Liver (tissue), 3 donors: ENCODE measurements around the gene PARP3.

Experiments used
- ATF3 ChIP-seq: IDR thresholded peaks from 2 replicates; pipeline ENCODE4 v1.6.1; 2016; ENCODE audit warnings: antibody characterized with exemption
- CTCF ChIP-seq: fragments of 150-350 bp; IDR thresholded peaks from 2 replicates; pipeline ENCODE4 v1.5.1; 2017; ENCODE audit warnings: improper control_type of control experiment, low read depth, low read length; ENCODE audit not compliant: missing input control
- EGR1 ChIP-seq, 2 donors: IDR thresholded peaks; 2 replicates each; pipeline ENCODE4 v1.6.1; 2016 to 2018; ENCODE audit warnings: antibody characterized with exemption in 2 of 2, low read depth in 2 of 2
- FOXA1 ChIP-seq: IDR thresholded peaks from 2 replicates; pipeline ENCODE4 v1.6.1; 2016; ENCODE audit warnings: antibody characterized with exemption
- HNF4A ChIP-seq, 2 donors: conservative IDR thresholded peaks; 2 replicates each; pipeline ENCODE4 v1.6.1; 2016; ENCODE audit warnings: antibody characterized with exemption in 2 of 2, mild to moderate bottlenecking in 2 of 2
- HNF4G ChIP-seq: IDR thresholded peaks from 2 replicates; pipeline ENCODE4 v1.6.1; 2016; ENCODE audit warnings: antibody characterized with exemption
- JUND ChIP-seq, 2 donors: IDR thresholded peaks; 2 replicates each; pipeline ENCODE4 v1.6.1; 2016; ENCODE audit warnings: antibody characterized with exemption in 2 of 2
- MAX ChIP-seq: IDR thresholded peaks from 2 replicates; pipeline ENCODE4 v1.6.1; 2016; ENCODE audit warnings: antibody characterized with exemption
- RAD21 ChIP-seq, 2 donors: IDR thresholded peaks; 2 replicates each; pipeline ENCODE4 v1.6.1; 2016; ENCODE audit warnings: antibody characterized with exemption in 2 of 2, mild to moderate bottlenecking in 2 of 2
- REST ChIP-seq: IDR thresholded peaks from 2 replicates; pipeline ENCODE4 v1.6.1; 2016; ENCODE audit warnings: antibody characterized with exemption, mild to moderate bottlenecking
- RXRA ChIP-seq, 2 donors: IDR thresholded peaks; 2 replicates each; pipeline ENCODE4 v1.6.1; 2017 to 2018; ENCODE audit warnings: antibody characterized with exemption in 2 of 2, mild to moderate bottlenecking in 1 of 2
- TAF1 ChIP-seq: conservative IDR thresholded peaks from 2 replicates; pipeline ENCODE4 v1.6.1; 2016; ENCODE audit warnings: antibody characterized with exemption, mild to moderate bottlenecking
- YY1 ChIP-seq: IDR thresholded peaks from 2 replicates; pipeline ENCODE4 v1.6.1; 2016; ENCODE audit warnings: antibody characterized with exemption, mild to moderate bottlenecking
- ZBTB33 ChIP-seq: IDR thresholded peaks from 2 replicates; pipeline ENCODE4 v1.6.1; 2016; ENCODE audit warnings: antibody characterized with exemption
- donor health status: healthy.
- donor health status: healthy.

GRCh38 chr3:51970606-51971300 is 28.6 kb downstream of the PARP3 start:
- no peak for TF ChIP-seq REST
- TF ChIP-seq CTCF: peak; percentile 5
- TF ChIP-seq TAF1: no peak
- TF ChIP-seq FOXA1: no peak
- no peak for TF ChIP-seq ZBTB33
- TF ChIP-seq RAD21 (IDR thresholded peaks at IDR 0.05): no peak
- TF ChIP-seq JUND (IDR thresholded peaks at IDR 0.05): no peak
- TF ChIP-seq EGR1 (IDR thresholded peaks at IDR 0.05; ENCODE audit: low read depth in 2 of 2): no peak
- TF ChIP-seq MAX: no peak
- TF ChIP-seq YY1: no peak
- no peak for TF ChIP-seq HNF4G
- no peak for TF ChIP-seq RXRA (IDR thresholded peaks at IDR 0.05)
- no peak for TF ChIP-seq ATF3
- peak in 1 of 2 donors; percentile 29 for TF ChIP-seq HNF4A (conservative IDR thresholded peaks at IDR 0.05)
